WTC11 (cell line): Measurements from ENCODE around the gene TNNT1. TPM values are rescaled to one million over a fixed set of nuclear protein-coding genes. Genes with fewer than 3 reads are reported as not detected.

ENCODE experiments used
- AFF4 ChIP-seq: sonication (generic); formaldehyde crosslinking; IDR thresholded peaks from 2 replicates; pipeline ENCODE4 v1.8.1; 2023; ENCODE audit warnings: mild to moderate bottlenecking, missing genetic modification reagents, borderline replicate concordance
- E2F1 ChIP-seq: sonication (generic); formaldehyde crosslinking; IDR thresholded peaks from 2 replicates; pipeline ENCODE4 v1.8.0; 2022; ENCODE audit warnings: mild to moderate bottlenecking, missing genetic modification reagents
- ELF4 ChIP-seq: sonication (generic); formaldehyde crosslinking; IDR thresholded peaks from 2 replicates; pipeline ENCODE4 v1.8.1; 2022; ENCODE audit warnings: low read depth, mild to moderate bottlenecking, moderate library complexity, missing genetic modification reagents
- EMX1 ChIP-seq: fragments of 250-450 bp; sonication (Bioruptor Pico); IDR thresholded peaks from 2 replicates; pipeline ENCODE4 v1.8.0; 2021; ENCODE audit warnings: mild to moderate bottlenecking
- FOXJ3 ChIP-seq: sonication (generic); formaldehyde crosslinking; IDR thresholded peaks from 2 replicates; pipeline ENCODE4 v1.9.0; 2021; ENCODE audit warnings: missing genetic modification reagents, mild to moderate bottlenecking, borderline replicate concordance
- GTF2I ChIP-seq: fragments of 250-450 bp; sonication (Bioruptor Pico); conservative IDR thresholded peaks from 2 replicates; pipeline ENCODE4 v1.4.0; 2021; ENCODE audit warnings: mild to moderate bottlenecking
- MAX ChIP-seq: sonication (generic); formaldehyde crosslinking; IDR thresholded peaks from 2 replicates; pipeline ENCODE4 v1.8.0; 2022; ENCODE audit warnings: mild to moderate bottlenecking, missing genetic modification reagents
- NR1H2 ChIP-seq: sonication (generic); formaldehyde crosslinking; IDR thresholded peaks from 2 replicates; pipeline ENCODE4 v1.9.0; 2021; ENCODE audit warnings: mild to moderate bottlenecking, moderate library complexity, missing genetic modification reagents
- ZNF121 ChIP-seq: sonication (generic); formaldehyde crosslinking; IDR thresholded peaks from 2 replicates; pipeline ENCODE4 v1.8.0; 2023; ENCODE audit warnings: missing genetic modification reagents
- ZNF138 ChIP-seq: sonication (generic); formaldehyde crosslinking; conservative IDR thresholded peaks from 2 replicates; pipeline ENCODE4 v1.8.1; 2022; ENCODE audit warnings: mild to moderate bottlenecking, moderate library complexity, missing genetic modification reagents
- ZNF281 ChIP-seq: sonication (generic); formaldehyde crosslinking; IDR thresholded peaks from 2 replicates; pipeline ENCODE4 v1.8.0; 2023; ENCODE audit warnings: mild to moderate bottlenecking, missing genetic modification reagents
- ZNF317 ChIP-seq: sonication (generic); formaldehyde crosslinking; IDR thresholded peaks from 2 replicates; pipeline ENCODE4 v1.8.1; 2023; ENCODE audit warnings: low read depth, mild to moderate bottlenecking, moderate library complexity, missing genetic modification reagents, borderline replicate concordance
- ZNF512 ChIP-seq: sonication (generic); formaldehyde crosslinking; IDR thresholded peaks from 2 replicates; pipeline ENCODE4 v1.8.1; 2022; ENCODE audit warnings: missing genetic modification reagents, borderline replicate concordance
- ZSCAN18 ChIP-seq: fragments of 250-450 bp; sonication (Bioruptor Pico); IDR thresholded peaks from 2 replicates; pipeline ENCODE4 v2.1.2; 2022; ENCODE audit warnings: mild to moderate bottlenecking, moderate library complexity
- total RNA-seq: library from RNA; stranded (reverse); gene quantifications from 3 replicates; pipeline ENCODE4 v1.2.3, GENCODE V29; 2021

Gene TNNT1
- total RNA-seq, 1 experiment from 2014 or later = 50.6 TPM

- TF ChIP-seq ZNF281 (CRISPR knock-in tag) (no peak), GTF2I (CRISPR knock-in tag) (no peak), ZNF317 (CRISPR knock-in tag) (no peak), ZSCAN18 (CRISPR knock-in tag) (no peak), AFF4 (no peak), ZNF138 (CRISPR knock-in tag) (no peak), MAX (no peak), NR1H2 (CRISPR knock-in tag) (no peak), FOXJ3 (CRISPR knock-in tag) (no peak), E2F1 (no peak), ELF4 (CRISPR knock-in tag) (no peak), ZNF121 (no peak), ZNF512 (CRISPR knock-in tag) (no peak), EMX1 (CRISPR knock-in tag) (no peak)
Measured at GRCh38 chr19:55113570-55114039, 35.4 kb downstream of the TNNT1 start (continued).
